GM21423 (cell line): ENCODE measurements around the gene FBXO10.
"Not testable (repeated sequence)": the region's sequence is repeated elsewhere in the genome, so short reads cannot be mapped to it uniquely, and the experiment has no call there.

Experiments
- ATAC-seq: cut with Tn5 transposase; IDR thresholded peaks from one replicate; pipeline ENCODE4 v1.9.1; 2021; ENCODE audit warnings: mild to moderate bottlenecking, moderate library complexity; ENCODE audit not compliant: unreplicated experiment

FBXO10 gene

DNA sequence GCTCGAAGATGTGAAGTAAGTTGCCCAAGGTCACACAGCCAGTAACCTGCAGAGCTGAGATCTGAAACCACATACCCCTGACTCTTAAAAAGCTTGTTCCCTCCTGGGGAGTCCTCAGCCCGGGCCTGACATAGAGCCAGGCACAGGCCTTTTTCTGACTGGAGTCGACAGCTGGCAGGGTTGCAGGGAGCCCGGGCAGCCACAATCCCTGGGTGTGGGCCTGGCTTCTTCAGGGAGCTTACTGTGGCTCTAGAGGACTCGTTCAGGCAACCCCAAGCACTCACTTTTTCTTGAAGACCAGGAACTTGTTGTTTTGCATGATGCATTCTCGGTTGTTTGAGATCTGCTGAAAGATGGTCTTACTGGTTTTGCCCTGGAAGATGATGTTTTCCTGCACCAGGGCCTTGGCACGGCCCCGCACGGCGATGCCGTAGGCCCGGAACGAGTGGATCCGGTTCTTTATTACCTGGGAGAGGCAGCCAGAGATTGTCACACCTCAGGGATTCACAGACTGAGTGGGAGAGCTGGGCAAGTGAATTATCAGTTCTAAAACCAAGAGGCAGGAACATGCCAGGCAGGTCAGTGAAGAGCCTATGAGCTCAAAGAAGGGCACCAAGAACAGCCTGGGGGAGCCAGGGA is 60.4 kb downstream of the FBXO10 start:
- no peak for ATAC-seq

DNA sequence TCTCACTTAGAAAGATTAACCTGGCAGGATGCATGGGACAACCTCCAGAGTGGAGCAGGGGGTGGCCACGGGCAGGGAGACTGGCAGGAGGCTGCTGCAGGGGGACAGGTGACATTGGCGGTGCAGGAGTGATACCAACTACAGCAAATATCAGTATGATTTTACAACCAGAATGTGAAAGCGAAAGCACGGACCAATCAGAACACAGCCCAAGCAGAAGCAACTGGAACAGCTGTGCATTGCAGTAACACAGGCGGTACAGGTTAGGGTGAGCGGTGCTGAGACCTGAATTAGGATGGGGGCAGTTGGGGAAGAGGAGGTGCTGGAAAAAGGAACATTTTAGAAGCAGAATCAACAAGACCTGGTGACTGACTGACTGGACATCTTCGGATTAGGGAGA is 61.2 kb downstream of the FBXO10 start:
- ATAC-seq, result no peak

DNA sequence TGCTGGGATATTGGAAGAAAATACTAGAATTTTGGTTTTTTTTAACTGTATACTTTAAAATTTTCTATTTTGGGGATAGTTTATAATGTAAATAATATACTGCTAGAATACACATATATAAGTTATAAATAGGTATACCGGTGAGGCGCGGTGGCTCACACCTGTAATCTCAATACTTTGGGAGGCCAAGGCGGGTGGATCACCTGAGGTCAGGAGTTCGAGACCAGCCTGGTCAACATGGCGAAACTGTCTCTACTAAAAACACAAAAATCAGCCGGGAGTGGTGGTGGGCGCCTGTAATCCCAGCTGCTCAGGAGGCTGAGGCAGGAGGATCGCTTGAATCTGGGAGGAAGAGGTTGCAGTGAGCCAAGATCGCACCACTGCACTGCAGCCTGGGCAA is 61.8 kb downstream of the FBXO10 start:
- ATAC-seq, result not testable (repeated sequence)

DNA sequence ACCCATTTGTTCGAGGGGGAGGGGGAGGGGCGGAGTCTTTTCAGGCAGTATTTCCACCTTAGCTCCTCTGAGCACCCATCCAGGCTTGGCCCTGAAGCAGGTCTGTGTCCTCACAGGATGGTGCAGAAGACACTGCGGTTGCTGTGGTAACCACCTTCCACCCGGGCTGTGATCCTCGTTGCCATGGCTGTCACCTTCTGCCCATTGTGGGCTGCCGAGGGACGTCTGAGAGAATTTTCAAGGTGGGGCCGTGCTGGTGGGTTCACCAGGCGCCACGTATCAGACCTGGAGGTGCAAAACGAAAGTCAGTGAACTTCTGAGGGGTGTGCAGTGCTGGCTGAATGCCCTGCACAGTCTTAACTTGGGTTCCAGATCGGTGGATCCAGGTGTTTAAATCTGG is 63.7 kb downstream of the FBXO10 start:
- ATAC-seq, result no peak

DNA sequence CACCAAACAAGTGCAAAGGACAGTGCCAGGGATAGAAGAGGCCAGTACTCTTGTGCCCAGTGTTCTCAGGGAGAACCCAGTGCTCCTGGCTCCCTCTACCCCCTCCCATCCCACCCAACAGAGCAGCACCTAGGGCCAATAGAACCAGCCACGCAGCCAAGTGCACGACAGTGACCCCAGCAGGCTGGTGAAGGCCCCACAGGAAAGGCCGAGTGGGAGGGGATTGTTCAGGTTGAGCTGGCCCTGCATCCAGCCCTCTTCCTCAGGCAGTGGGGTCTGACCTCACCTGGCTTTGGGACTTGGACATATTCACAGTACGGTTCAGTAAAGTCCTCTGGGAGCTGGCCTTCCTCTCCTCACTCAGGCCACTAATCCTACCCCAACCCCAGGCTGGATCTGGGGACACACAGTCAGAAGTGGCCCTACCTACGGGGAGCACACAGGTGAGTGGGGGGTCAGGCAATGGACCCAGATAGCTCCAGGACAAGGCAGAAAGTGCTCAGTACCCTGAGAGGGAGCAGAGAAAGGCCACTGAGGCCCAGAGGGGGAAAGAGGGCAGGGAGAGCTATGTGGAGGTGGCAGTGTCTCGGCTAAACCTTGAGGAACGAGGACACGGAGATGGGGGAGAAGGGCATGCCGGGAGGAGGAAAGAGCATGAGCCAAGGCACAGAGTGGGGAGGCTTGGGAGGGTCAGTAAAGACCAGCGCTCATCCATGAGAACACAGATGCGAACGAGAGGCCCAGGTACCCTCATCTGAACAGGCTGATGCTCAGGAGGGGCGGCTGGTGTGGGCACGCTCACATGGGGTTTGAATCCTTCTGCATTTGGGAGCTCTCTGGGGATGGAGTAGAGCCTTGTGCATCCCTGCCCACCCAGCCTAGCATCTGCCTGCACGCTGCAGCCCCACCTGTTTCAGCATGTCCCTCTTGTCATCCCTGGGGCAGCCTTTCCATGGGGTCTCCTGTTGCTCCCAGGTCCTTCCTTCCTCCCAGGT is 64.9 kb downstream of the FBXO10 start:
- ATAC-seq, result no peak

DNA sequence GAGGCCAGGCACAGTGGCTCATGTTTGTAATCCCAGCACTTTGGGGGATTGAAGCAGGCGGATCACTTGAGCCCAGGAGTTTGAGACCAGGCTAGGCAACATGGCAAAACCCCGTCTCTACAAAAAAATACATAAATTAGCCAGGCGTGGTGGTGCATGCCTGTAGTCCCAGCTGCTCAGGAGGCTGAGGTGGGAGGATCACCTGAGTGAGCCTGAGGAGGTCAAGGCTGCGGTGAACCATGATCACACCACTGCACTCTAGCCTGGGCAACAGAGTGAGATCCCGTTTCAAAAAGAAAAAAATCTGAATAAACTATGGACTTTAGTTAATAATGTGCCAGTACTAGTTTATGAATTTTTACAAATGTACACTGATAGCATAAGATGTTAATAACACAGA is 66.1 kb downstream of the FBXO10 start:
- ATAC-seq, result not testable (repeated sequence)

DNA sequence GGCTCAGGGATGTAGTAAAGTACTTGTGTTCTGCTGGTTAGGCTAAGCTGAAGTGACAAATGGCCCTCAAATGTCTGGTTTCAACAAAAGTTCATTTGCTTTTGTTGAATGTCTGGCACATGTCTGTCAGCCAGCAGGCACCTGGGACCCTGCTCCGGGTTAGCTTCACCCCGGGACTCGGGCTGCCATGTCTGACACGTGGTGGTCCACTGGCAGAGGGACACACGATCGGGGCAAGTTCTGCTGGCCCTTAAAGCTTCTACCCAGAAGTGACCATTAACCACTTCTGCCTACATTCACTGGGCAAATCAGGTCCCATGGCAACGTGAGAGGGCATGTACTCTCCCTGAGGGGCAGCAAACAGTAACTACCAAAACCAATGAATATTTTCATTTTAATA is 66.6 kb downstream of the FBXO10 start:
- ATAC-seq, result no peak

DNA sequence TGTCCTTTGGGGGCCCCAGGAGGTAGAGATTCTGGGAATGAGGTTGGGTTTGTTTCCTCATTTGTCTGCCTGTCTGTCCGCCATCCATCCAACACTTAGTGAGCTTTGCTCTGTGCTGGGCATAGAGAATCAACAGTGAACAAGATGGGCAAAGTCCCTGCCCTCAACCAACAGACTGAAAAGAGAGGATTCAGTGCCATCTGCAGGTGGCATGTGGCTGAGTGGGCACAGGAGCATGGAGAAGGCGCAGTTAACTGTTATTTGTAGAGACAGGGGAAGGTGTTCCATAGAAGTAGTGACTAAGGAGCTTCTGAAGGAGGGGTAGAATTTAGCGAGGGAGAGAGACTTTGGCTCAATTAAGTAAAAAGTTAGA is 67.4 kb downstream of the FBXO10 start:
- no peak for ATAC-seq

DNA sequence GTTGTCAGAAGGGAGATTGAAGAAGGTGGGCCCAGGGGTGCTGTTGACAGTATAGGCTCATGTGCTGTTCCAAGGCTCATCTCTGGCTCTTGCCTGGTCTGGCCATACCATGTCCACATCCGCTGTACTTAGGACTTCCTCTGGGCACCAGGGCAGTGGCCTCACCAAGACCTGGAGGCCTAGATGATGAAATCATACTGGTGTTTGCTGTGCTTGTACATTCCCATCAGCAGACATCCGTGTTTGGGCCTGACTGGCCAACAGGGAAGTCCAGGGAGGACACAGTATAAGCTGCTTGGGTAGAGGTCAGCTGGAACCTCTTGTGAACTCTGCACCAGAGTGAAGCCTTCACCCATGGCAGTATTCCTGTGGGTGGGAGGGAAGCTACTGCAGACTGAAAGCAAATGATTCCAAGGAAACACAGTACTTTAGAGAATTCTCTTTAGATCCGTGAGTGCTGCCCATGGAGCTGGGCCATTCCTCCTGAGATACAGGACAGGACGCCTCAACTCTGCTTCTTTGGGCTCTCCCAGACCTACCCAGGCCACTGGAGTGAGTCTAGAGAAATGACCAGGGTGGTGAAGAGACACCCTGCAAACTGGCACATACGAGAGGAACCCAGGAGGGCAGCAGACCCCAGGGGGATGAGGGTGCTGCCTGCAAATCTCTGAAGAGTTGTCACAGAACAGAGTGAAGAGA is 67.9 kb downstream of the FBXO10 start:
- ATAC-seq, result no peak

DNA sequence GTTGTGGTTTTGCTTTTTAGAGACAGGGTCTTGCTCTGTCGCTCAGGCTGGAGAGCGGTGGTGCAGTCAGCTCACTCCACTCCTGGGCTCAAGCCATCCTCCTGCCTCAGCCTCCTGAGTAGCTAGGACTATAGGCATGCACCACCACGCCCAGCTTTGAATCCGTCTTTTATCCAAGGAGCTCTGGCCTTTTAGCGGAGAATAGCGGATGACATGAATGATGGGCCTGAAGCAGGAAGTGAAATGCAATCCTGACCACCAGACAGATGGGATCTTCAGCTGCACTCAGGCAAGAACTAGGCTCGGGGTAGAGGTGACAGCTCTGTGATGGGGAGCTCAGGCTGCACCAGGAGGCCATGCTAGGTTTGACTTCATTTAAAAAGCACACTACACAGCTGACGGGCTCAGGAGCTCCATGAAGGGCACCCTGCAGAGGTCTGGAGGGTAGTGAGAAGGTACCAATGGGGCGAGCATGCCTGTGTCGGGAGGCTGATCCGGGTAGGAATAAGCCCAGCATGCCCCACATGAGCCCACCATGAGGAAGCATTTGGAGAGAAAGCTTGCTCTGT is 68.5 kb downstream of the FBXO10 start:
- no peak for ATAC-seq

DNA sequence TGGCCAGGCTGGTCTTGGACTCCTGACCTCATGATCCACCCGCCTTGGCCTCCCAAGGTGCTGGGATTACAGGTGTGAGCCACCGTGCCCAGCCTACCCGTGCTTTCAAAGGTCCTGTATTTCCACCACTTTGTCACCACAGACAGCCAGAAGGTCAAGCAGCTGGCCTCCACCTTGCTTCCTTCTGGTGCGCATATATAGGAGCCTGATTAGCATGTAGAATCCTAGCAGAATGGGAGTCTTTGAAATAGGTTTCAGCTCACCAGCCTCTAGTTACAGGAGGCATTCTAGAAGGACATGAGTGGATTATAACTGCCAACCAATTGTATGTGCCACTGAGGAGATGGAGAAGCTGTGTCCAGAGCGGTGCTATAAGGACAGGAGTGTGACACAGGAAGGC is 71.6 kb downstream of the FBXO10 start:
- ATAC-seq, result no peak

DNA sequence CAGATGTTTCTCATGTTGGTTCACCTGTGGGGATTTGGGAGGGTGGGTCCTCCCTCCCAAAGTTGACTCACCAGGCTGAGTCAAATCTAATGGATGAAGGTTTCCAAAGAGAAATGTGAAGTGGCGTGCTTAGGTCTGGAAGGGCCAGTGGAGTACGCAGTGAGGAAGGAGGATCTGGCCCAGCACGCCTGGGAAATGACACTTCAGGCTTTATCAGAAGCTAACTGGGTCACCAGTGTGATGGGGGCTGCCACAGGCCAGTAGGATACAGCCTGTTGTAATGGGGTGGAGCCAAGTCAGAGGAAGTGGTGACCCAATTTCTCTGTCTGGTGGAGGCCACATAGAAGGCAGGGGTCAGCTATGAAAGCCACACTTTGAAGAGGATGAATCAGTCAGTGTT is 72.4 kb downstream of the FBXO10 start:
- ATAC-seq, result no peak

DNA sequence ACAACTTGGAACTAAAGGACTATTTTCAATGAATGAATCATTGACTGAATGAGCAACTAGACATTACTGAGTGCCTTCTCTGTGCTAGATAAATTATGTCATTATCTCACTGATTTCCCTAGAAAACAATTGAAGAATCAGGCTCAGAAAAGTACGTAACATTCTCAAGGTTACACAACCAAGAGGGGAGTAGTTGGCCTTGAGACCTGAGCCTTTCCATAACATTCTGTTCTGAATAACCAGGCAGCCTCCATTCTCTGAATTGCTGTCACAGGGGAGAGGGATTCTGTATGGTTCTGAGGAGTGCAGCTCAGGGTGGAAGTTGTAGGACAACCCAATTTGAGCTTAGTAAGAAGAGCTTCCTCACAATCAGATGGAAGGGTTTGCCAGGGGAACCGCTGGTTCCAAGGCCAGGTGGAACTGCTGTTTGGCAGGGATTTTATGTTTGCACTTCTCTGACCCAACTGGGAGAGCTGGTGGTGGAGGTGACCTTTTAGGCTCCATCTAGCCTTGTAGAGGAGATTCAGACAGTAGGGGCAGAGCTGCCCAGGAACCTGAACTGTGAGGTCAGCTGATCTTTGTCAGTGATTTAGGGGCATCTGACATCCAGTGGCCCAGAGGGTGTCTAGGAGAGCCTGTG is 74.1 kb downstream of the FBXO10 start:
- ATAC-seq, result no peak

DNA sequence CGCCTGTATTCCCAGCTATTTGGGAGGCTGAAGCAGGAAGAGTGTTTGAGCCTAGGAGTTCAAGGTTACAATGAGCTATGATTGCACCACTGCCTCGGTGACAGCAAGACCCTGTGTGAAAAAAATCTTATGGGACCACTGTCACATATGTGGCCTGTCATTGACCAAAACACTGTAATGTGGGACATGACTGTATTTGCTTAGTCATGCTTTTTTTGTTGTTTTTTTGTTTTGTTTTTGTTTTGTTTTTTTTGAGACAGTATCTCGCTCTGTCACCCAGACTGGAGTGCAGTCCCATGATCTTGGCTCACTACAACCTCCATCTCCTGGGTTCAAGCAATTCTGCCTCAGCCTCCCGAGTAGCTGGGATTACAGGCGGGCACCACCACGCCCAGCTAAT is 76.9 kb downstream of the FBXO10 start:
- ATAC-seq, result no peak

DNA sequence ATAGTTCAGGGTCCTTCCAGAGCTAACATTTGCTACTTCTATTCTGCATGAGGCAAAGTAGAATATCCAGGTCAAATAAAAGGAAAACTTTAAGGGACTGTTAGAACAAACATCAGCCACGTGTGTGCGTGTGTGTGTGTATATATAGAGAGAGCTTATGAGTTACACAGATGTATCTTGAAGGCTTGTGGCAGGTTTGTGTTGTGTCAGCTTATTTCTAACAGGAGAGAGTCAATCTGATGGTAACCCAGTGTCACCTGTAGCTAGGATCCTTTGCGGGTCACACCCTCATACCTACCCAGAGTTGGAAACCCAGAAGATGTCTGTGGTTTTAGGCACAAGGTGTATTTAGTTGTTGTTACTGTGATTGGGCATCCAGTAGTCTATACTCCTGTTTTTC is 77.7 kb downstream of the FBXO10 start:
- ATAC-seq, result no peak

DNA sequence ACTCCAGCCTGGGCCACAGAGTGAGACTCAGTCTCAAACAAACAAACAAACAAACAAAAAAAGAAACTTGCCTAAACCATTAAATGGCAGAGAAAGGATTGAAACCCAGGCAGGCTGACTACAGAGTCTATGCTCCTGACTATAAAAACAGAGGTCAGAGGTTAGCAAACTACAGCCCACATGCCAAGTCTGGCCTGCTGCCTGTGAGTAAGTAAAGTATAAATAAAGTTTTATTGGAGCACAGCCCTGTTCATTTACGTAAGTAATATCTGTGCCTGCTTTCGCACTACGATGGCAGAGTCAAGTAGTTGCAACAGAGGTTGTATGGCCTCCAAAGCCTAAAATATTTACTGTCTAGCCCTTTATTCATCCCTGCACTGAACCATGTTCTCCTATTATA is 78.9 kb downstream of the FBXO10 start:
- no peak for ATAC-seq

DNA sequence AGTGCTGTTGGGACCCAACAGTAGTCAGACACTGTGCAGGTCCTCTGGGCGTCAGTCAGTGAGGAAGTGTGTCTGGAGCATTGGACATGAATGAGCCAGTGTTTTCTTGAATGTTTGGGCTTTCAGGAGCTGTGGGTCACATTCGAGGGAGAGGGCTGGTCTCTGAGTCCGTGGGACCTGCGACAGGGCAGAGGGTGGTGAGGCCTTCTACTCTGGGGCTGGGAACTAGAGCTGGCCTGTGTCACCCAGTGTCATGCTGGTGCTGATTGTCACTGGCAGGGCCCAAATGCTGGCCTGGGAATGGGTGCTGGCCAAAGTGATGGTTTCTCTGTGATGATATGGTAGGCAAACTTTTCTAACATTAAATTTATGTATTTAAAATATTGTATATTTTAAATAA is 80.2 kb downstream of the FBXO10 start:
- ATAC-seq, result no peak

DNA sequence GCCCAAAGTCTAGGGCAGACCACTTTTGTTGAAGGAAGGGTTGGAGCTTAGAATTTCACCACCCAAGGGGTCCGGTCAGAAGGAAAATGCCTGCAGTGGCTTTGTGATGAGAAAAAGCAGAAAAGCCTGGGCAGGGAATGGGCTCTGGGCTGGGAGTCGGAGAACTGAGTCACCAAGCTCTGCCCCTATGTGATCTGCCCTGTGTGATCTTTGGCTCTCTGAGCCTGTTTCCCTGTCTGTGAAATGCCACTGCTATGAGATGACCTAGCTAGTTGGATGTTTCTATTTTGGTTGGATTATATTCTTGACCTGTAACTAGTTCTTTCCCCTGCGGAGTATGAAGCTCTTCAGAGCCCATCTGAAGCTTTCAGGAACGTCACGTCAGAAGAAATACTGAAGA is 80.6 kb downstream of the FBXO10 start:
- ATAC-seq, result no peak

DNA sequence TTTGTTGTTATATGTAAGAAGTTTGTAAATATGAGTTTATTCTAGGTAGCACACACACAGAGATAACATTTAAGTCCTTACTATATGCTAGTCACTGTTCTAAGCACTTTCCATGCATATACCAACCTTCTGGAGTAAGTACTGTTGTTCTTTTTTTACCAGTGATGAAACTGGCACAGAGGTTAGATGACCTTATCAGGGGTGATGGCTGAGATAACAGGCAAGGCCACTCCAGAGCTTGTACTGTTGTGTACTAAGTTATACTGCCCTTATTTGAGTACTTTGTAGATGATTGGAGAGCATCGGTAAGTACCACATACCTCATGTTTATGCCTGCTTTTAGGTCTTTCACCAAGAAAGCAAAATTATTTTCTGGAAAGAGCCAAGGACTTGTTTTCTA is 84.2 kb downstream of the FBXO10 start:
- no peak for ATAC-seq

DNA sequence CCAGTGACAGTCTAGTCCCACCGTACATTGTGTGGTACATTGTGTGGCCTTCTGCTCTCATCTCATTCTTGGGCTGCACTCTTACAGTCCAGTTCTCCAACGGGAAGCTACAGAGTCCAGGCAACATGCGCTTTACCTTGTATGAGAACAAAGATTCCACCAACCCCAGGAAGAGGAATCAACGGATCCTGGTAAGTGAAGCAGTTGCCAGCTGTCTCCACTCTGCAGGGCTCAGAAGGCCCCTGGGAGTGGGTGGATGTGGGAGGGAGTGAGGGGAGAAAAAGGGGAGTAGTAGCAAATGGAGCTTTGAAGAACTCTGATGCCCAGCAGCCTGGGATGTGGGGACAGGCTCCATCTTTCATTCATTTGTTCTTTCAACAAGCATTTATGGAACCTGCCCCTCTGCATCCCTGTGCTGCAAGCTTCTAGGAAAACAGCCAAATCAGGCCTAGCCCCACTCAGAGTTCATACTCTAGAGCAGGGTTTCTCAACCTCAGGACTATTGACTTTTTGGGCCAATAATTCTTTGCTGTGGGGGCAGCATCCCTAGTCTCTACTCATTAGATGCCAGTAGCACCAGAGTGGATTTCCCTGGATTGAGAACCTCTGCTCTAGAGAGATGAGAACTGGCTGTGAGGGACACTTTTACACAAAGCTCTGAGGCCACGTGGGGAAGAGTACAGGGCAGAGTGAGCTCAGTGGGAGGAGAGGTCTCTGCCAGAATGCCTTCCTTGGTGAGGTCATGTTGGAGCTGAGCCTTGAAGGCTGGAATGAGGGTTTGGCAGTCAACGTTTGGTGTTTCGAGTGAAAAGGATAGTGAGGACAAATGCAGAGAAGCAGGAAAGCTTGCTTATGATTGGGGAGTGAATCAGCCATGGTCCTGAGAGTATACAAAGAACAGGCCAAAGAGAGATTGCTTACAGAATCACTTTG is 89.3 kb downstream of the FBXO10 start:
- no peak for ATAC-seq
